ENCODE results near the gene MYCBP. TPM values are rescaled to one million over a fixed set of nuclear protein-coding genes. Genes with fewer than 3 reads are reported as not detected.
"Not testable (repeated sequence)": the region's sequence is repeated elsewhere in the genome, so short reads cannot be mapped to it uniquely, and the experiment has no call there.

The MYCBP gene
- total RNA-seq, 2 donors from 2014 or later: 12.2 to 14.0 TPM

DNA sequence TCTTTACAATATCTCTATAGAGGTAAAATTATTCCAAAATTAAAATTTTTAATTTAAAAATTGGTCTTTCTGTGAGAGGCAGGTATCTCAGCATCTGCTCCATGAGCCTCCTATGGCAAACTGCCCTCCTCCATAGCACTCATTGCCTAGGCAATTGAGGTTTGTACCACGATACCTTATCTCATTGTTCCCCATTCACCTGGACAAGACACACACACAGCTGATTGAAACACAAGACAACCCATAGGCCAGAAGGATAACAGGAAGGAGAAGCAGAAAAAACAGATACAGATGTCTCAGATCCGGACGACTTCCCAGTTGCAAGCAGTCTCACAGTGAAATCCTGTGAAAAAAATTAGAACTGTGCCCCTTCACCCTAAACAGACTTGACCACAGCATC, 44.2 kb upstream of the MYCBP start:
- ATAC-seq: no peak
- H3K4me1 ChIP-seq: no peaks in the 10 kb centered on the region
- no peaks in the 10 kb centered on the region for H3K27me3 ChIP-seq
- no peaks in the 10 kb centered on the region for H3K9me3 ChIP-seq
- H3K36me3 ChIP-seq (replicated peaks in 1 of 2; ENCODE audit: insufficient read depth in 1 of 2, low read depth in 2 of 2): no peaks in the 10 kb centered on the region
- no peak for TF ChIP-seq POLR2A (IDR thresholded peaks at IDR 0.05)
- TF ChIP-seq, protein P1, sequence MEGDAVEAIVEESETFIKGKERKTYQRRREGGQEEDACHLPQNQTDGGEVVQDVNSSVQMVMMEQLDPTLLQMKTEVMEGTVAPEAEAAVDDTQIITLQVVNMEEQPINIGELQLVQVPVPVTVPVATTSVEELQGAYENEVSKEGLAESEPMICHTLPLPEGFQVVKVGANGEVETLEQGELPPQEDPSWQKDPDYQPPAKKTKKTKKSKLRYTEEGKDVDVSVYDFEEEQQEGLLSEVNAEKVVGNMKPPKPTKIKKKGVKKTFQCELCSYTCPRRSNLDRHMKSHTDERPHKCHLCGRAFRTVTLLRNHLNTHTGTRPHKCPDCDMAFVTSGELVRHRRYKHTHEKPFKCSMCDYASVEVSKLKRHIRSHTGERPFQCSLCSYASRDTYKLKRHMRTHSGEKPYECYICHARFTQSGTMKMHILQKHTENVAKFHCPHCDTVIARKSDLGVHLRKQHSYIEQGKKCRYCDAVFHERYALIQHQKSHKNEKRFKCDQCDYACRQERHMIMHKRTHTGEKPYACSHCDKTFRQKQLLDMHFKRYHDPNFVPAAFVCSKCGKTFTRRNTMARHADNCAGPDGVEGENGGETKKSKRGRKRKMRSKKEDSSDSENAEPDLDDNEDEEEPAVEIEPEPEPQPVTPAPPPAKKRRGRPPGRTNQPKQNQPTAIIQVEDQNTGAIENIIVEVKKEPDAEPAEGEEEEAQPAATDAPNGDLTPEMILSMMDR (IDR thresholded peaks at IDR 0.05): no peak
- no peak overlapping the region for H3K27ac ChIP-seq
- no peak overlapping the region for H3K4me3 ChIP-seq
- intact Hi-C loops (cut with DNase I): no loop called here
- whole genome bisulfite sequencing, 2 donors: 71 to 79% methylated on average over 3 of the region's 3 CpGs
- DNase-seq: no peak

DNA sequence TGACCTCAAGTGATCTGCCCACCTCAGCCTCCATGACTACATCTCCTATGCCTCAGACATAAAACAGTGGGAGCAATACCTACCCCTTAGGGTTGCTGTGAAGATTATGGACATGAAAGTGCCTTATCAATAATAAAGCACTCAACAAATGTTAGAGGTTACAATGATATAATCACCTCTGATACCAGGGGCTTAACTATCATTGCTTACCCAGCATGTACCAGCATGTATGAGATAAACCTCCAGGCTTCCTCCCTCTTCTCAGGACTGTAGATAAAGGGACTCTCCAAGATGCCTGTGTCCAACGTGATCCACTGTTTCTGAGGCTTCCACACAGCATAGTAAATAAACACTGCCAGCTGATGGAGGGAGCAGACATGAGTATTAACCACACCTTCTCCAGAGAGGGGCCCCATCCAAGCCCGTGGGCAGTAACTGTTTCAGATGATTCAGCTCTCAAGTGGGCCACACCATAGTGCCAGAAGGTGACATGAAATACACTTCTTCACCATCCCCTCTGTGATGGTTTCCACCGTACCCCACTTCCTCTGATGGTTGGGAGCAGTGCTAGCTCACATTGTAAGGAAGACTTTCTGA, 42.3 kb upstream of the MYCBP start:
- Histone ChIP-seq H3K27ac (no peak overlapping the region), H3K4me1 (no peaks in the 10 kb centered on the region), H3K4me3 (no peak overlapping the region), H3K9me3 (no peaks in the 10 kb centered on the region), H3K27me3 (no peaks in the 10 kb centered on the region), H3K36me3 (replicated peaks in 1 of 2; ENCODE audit: insufficient read depth in 1 of 2, low read depth in 2 of 2) (no peaks in the 10 kb centered on the region)
- no peak for DNase-seq
- intact Hi-C loops (cut with DNase I): no loop called here
- TF ChIP-seq, protein P1 (IDR thresholded peaks at IDR 0.05): no peak
- TF ChIP-seq POLR2A (IDR thresholded peaks at IDR 0.05): no peak
- 53 to 59% methylated on average over 3 of the region's 3 CpGs for WGBS, 2 donors
- no peak for ATAC-seq

DNA sequence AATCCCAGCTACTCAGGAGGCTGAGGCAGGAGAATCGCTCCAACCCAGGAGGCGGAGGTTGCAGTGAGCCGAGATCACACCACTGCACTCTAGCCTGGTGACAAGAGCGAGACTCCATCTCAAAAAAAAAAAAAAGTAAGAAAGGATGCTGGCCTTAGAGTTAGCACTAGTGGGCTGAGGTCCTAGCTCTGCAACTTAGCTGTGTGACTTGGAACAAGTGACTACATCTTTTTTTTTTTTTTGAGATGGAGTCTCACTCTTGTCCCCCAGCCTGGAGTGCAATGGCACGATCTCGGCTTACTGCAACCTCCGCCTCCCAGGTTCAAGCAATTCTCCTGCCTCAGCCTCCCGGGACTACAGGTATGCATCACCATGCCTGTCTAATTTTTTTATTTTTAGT, 41.8 kb upstream of the MYCBP start:
- H3K27ac ChIP-seq; H3K9me3 ChIP-seq; intact Hi-C loops (cut with DNase I); H3K4me1 ChIP-seq; H3K36me3 ChIP-seq (replicated peaks in 1 of 2; ENCODE audit: insufficient read depth in 1 of 2, low read depth in 2 of 2); DNase-seq; H3K4me3 ChIP-seq; H3K27me3 ChIP-seq; ATAC-seq: not testable (repeated sequence)
- WGBS, 2 donors: 89 to 96% methylated on average over 6 to 8 of the region's 8 CpGs

DNA sequence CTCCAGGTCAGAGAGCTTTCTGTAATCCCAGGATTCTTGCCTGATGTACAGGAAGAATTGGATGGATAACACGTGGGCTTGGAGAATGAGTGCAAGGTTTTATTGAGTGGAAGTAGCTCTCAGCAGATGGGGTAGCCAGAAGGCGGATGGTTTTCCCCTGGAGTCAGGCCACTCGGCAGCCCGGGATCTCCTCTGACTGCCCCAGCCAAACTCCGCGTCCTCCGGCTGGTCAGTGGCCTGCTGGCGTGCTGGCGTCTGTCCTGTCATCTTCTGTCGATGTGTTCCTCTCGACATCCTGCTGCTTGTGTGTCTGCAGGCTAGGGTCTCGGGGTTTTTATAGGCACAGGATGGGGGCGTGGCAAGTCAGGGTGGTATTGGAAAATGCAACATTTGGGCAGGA, 35.7 kb upstream of the MYCBP start:
- TF ChIP-seq, protein P1 (IDR thresholded peaks at IDR 0.05): no peak
- TF ChIP-seq POLR2A (IDR thresholded peaks at IDR 0.05): no peak
- H3K27ac ChIP-seq: no peak overlapping the region
- no peaks in the 10 kb centered on the region for H3K36me3 ChIP-seq (replicated peaks in 1 of 2; ENCODE audit: insufficient read depth in 1 of 2, low read depth in 2 of 2)
- ATAC-seq (no peak), DNase-seq (no peak)
- WGBS, 2 donors: 77 to 79% methylated on average over 5 to 13 of the region's 13 CpGs
- intact Hi-C loops (cut with DNase I): no loop called here
- no peak overlapping the region for H3K4me3 ChIP-seq
- H3K4me1 ChIP-seq: no peaks in the 10 kb centered on the region
- H3K27me3 ChIP-seq: no peaks in the 10 kb centered on the region
- H3K9me3 ChIP-seq: no peaks in the 10 kb centered on the region

DNA sequence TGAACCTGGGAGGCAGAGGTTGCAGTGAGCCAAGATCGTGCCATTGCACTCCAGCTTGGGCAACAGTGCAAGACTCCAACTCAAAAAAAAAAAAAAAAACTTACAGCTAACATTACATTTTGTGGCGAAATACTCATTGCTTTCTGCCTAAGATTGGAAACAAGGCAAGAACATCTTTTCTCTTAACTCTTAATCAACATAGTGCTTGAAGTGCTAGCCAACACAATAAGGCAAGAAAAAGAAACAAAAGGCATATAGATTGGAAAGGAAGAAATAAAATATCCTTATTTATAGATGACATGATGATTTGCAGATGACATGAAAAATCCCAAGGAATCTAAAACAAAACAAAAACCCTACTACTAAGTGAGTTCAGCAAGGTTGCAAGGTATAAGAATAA, 32.8 kb upstream of the MYCBP start:
- 83 to 98% methylated on average over 2 of the region's 2 CpGs for WGBS, 2 donors
- H3K4me3 ChIP-seq: no peak overlapping the region
- H3K27me3 ChIP-seq: no peaks in the 10 kb centered on the region
- TF ChIP-seq, protein P1 (IDR thresholded peaks at IDR 0.05): no peak
- TF ChIP-seq POLR2A (IDR thresholded peaks at IDR 0.05): no peak
- intact Hi-C loops (cut with DNase I): no loop called here
- ATAC-seq: no peak
- no peak overlapping the region for H3K27ac ChIP-seq
- H3K9me3 ChIP-seq: no peaks in the 10 kb centered on the region
- H3K36me3 ChIP-seq (replicated peaks in 1 of 2; ENCODE audit: insufficient read depth in 1 of 2, low read depth in 2 of 2): no peaks in the 10 kb centered on the region
- no peak for DNase-seq
- H3K4me1 ChIP-seq: no peaks in the 10 kb centered on the region

Measured in body of pancreas (tissue), 4 donors.